D721Med (cell line): ENCODE results near the gene ZNF227.
"Not testable (repeated sequence)": the region's sequence is repeated elsewhere in the genome, so short reads cannot be mapped to it uniquely, and the experiment has no call there.

Experiments used
- DNase-seq: peaks from one replicate; pipeline ENCODE4 v3.0.0; 2011; ENCODE audit warnings: low spot score; ENCODE audit not compliant: insufficient read length
- FAIRE-seq: peaks from 2 replicates; lab custom pipeline; 2011; peaks lifted over from hg19 to GRCh38; lab: Jason Lieb, UNC
- CTCF ChIP-seq: IDR thresholded peaks from 2 replicates; pipeline ENCODE4 v1.5.1; 2012; ENCODE audit warnings: mild to moderate bottlenecking, control low read depth; ENCODE audit not compliant: insufficient read depth; ENCODE audit errors: missing control alignments

Gene ZNF227

GRCh38 chr19:44212250-44212865, at the start of gene ZNF227:
Gene ZNF227 (plus strand): TSS chr19:44212532. CDS start chr19:44217793, 5,261 bp downstream.
- TF ChIP-seq CTCF: no peak
- no peak for FAIRE-seq
- peak; percentile 45 for DNase-seq

- FAIRE-seq (no peak), DNase-seq (no peak)
- TF ChIP-seq CTCF: no peak
Observed at GRCh38 chr19:44163789-44164188, 48.5 kb upstream of the ZNF227 start.

- TF ChIP-seq CTCF: no peak
- DNase-seq: no peak
- no peak for FAIRE-seq
Observed at GRCh38 chr19:44164327-44164672, 48.0 kb upstream of the ZNF227 start.

- FAIRE-seq (peak; percentile 94), DNase-seq (peak; percentile 38)
- no peak for TF ChIP-seq CTCF
Observed at GRCh38 chr19:44164673-44165512, 47.4 kb upstream of the ZNF227 start, which contains the start of gene ZNF226. Gene ZNF226 (plus strand): TSS chr19:44165100. CDS start chr19:44170081, 4,981 bp downstream.

GRCh38 chr19:44170660-44171059, 41.7 kb upstream of the ZNF227 start:
- DNase-seq, FAIRE-seq: not testable (repeated sequence)

- DNase-seq (no peak), FAIRE-seq (no peak)
- TF ChIP-seq CTCF: no peak
Observed at GRCh38 chr19:44176590-44176989, 35.7 kb upstream of the ZNF227 start.

- TF ChIP-seq CTCF: no peak
- DNase-seq: no peak
- no peak for FAIRE-seq
Observed at GRCh38 chr19:44180968-44181367, 31.4 kb upstream of the ZNF227 start.
